Fibroblast of lung (primary cell): ENCODE data around the gene CLIC4. TPM values are rescaled to one million over a fixed set of nuclear protein-coding genes. Genes with fewer than 3 reads are reported as not detected.
A peak's percentile ranks its signal among the peaks of the same experiment; 100 is the strongest.

Experiments
- DNase-seq, 2 donors: peaks; one replicate each; pipeline versions ENCODE4 v3.0.0 to v3.0.0-alpha.2; 2010; ENCODE audit warnings: low read depth in 2 of 2
- H2AFZ ChIP-seq: 2 replicates; pipeline ENCODE4 v1.5.1; 2012; ENCODE audit warnings: low read length, control low read depth, inconsistent platforms
- H3K27ac ChIP-seq: 2 replicates; pipeline ENCODE4 v1.5.1; 2011; ENCODE audit warnings: low read length, control low read depth; ENCODE audit not compliant: insufficient read depth
- H3K27me3 ChIP-seq: 2 replicates; pipeline ENCODE4 v1.5.1; 2011; ENCODE audit warnings: mild to moderate bottlenecking, low read length; ENCODE audit not compliant: control insufficient read depth, insufficient read depth
- H3K36me3 ChIP-seq: 2 replicates; pipeline ENCODE4 v1.5.1; 2011; ENCODE audit warnings: low read length; ENCODE audit not compliant: control insufficient read depth, insufficient read depth
- H3K4me1 ChIP-seq: 2 replicates; pipeline ENCODE4 v1.5.1; 2011; ENCODE audit warnings: low read length; ENCODE audit not compliant: control insufficient read depth, insufficient read depth; ENCODE audit errors: extremely low read depth
- H3K4me2 ChIP-seq: 2 replicates; pipeline ENCODE4 v1.5.1; 2011; ENCODE audit warnings: low read length, control low read depth; ENCODE audit not compliant: insufficient read depth; ENCODE audit errors: extremely low read depth
- H3K4me3 ChIP-seq, 4 experiments: fragments of 200-600 bp in 1 of 4; sonication (generic) in 1 of 4; replicated peaks in 1 of 4; 2 replicates each; pipeline ENCODE4 v1.5.1; 2011 to 2016; ENCODE audit warnings: low read length in 4 of 4, low read depth in 3 of 4, mild to moderate bottlenecking in 3 of 4, control low read depth in 2 of 4, inconsistent platforms in 1 of 4, mixed read lengths in 1 of 4; ENCODE audit not compliant: insufficient read depth in 1 of 4; ENCODE audit errors: control extremely low read depth in 1 of 4
- H3K79me2 ChIP-seq: 2 replicates; pipeline ENCODE4 v1.5.1; 2012; ENCODE audit warnings: mild to moderate bottlenecking, low read length, inconsistent platforms; ENCODE audit not compliant: control insufficient read depth, insufficient read depth
- H3K9ac ChIP-seq: 2 replicates; pipeline ENCODE4 v1.5.1; 2011; ENCODE audit warnings: mild to moderate bottlenecking, low read length, control low read depth; ENCODE audit not compliant: insufficient read depth
- H3K9me3 ChIP-seq: 2 replicates; pipeline ENCODE4 v1.5.1; 2012; ENCODE audit warnings: low read depth, low read length; ENCODE audit not compliant: control insufficient read depth, insufficient read depth
- H4K20me1 ChIP-seq: 2 replicates; pipeline ENCODE4 v1.5.1; 2011; ENCODE audit warnings: low read length; ENCODE audit not compliant: control insufficient read depth, insufficient read depth; ENCODE audit errors: extremely low read depth
- CTCF ChIP-seq, 2 donors: IDR thresholded peaks in 1 of 2; conservative IDR thresholded peaks in 1 of 2; 1 replicate in 1 of 2; 2 replicates in 1 of 2; pipeline ENCODE4 v1.5.1; 2011 to 2012; ENCODE audit warnings: low read length in 2 of 2, control low read depth in 1 of 2, inconsistent platforms in 1 of 2, low read depth in 1 of 2, mild to moderate bottlenecking in 1 of 2
- EZH2 ChIP-seq: IDR thresholded peaks from 2 replicates; pipeline ENCODE4 v1.5.1; 2012; ENCODE audit warnings: low read length, control low read depth, mild to moderate bottlenecking; ENCODE audit errors: missing control alignments
- polyA plus RNA-seq, 2 donors: library from polyadenylated mRNA; depleted of rRNA in 1 of 2; stranded (reverse) in 1 of 2; unstranded in 1 of 2; fragments of >200 nt; gene quantifications; 2 replicates each; pipeline ENCODE4 v1.2.1, GENCODE V29; 2011 to 2012; ENCODE audit warnings: missing spikeins in 1 of 2
- total RNA-seq: library from RNA; depleted of rRNA; stranded (reverse); fragments of >200 nt; gene quantifications from 2 replicates; pipeline ENCODE4 v1.2.1, GENCODE V29; 2014

The CLIC4 gene
- total and polyA plus RNA-seq, 2 donors (not counting 1 experiment from before 2014, with no cell fraction given) = 368 to 494 TPM

GRCh38 chr1:24745711-24746413 is 615 bp downstream of the CLIC4 start:
- peak; percentile 63 to 85 for DNase-seq
- Histone ChIP-seq H3K4me1 (peaks cover 21% of the 10 kb centered on the region), H3K9ac (peak overlapping the region; percentile 92), H3K79me2 (peaks cover 55% of the 10 kb centered on the region), H3K4me2 (peak overlapping the region; percentile 59), H3K36me3 (no peaks in the 10 kb centered on the region), H3K27ac (peak overlapping the region; percentile 77), H2AFZ (no peak overlapping the region), H4K20me1 (peaks cover 1% of the 10 kb centered on the region), H3K27me3 (no peaks in the 10 kb centered on the region), H3K9me3 (no peaks in the 10 kb centered on the region), H3K4me3 (peak overlapping the region; percentile 80 to 99 (median 86))
- TF ChIP-seq EZH2 = no peak
- TF ChIP-seq CTCF (conservative IDR thresholded peaks at IDR 0.05 in 1 of 2, IDR thresholded peaks at IDR 0.05 in 1 of 2; ENCODE audit: low read depth in 1 of 2, low read length in 2 of 2) = no peak

GRCh38 chr1:24748191-24749121 is 3.2 kb downstream of the CLIC4 start:
- TF ChIP-seq CTCF (conservative IDR thresholded peaks at IDR 0.05 in 1 of 2, IDR thresholded peaks at IDR 0.05 in 1 of 2; ENCODE audit: low read depth in 1 of 2, low read length in 2 of 2) (no peak), EZH2 (no peak)
- Histone ChIP-seq H3K27ac (no peak overlapping the region), H3K9me3 (no peaks in the 10 kb centered on the region), H3K4me1 (peaks cover 19% of the 10 kb centered on the region), H3K27me3 (no peaks in the 10 kb centered on the region), H3K4me3 (peak overlapping the region; percentile 45 to 99 (median 76)), H3K9ac (no peak overlapping the region), H3K79me2 (peaks cover 80% of the 10 kb centered on the region), H2AFZ (no peak overlapping the region), H3K36me3 (no peaks in the 10 kb centered on the region), H4K20me1 (peaks cover 4% of the 10 kb centered on the region), H3K4me2 (peak overlapping the region; percentile 81)
- DNase-seq = no peak

- H3K9ac ChIP-seq = no peak overlapping the region
- no peak for DNase-seq
- no peaks in the 10 kb centered on the region for H3K9me3 ChIP-seq
- peaks cover 4% of the 10 kb centered on the region for H4K20me1 ChIP-seq
- no peak for TF ChIP-seq EZH2
- no peak for TF ChIP-seq CTCF (conservative IDR thresholded peaks at IDR 0.05 in 1 of 2, IDR thresholded peaks at IDR 0.05 in 1 of 2; ENCODE audit: low read depth in 1 of 2, low read length in 2 of 2)
- H3K4me2 ChIP-seq = peak overlapping the region; percentile 66
- no peak overlapping the region for H3K27ac ChIP-seq
- peaks cover 12% of the 10 kb centered on the region for H3K4me1 ChIP-seq
- H3K27me3 ChIP-seq = no peaks in the 10 kb centered on the region
- H3K4me3 ChIP-seq = peak overlapping the region in 1 of 4 experiments; percentile 10
- H3K79me2 ChIP-seq = peaks cover 88% of the 10 kb centered on the region
- no peak overlapping the region for H2AFZ ChIP-seq
- H3K36me3 ChIP-seq = no peaks in the 10 kb centered on the region
Observed at GRCh38 chr1:24749252-24749651, 4.0 kb downstream of the CLIC4 start.
